ENCODE measurements around the gene PIGQ.

Gene PIGQ

DNA sequence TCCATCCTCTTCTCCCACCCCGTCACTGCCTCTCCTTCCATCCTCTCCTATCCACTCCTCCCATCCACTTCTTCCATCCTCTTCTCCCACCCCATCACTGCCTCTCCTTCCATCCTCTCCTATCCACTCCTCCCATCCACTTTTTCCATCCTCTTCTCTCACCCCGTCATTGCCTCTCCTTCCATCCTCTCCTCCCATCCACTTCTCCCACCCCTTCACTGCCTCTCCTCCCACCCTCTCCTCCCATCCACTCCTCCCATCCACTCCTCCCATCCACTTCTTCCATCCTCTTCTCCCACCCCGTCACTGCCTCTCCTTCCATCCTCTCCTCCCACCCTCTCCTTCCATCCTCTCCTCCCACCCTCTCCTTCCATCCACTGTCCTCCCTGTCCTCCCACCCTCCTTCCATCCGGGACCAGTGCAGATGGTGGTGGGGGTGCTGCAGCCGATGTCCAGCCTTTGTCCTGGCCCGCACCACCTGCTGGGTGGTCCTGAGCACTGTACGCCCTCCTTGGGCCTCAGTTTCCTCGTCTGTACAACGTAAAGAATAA lies 62.1 kb downstream of the PIGQ start:
- TF ChIP-seq, protein P1, sequence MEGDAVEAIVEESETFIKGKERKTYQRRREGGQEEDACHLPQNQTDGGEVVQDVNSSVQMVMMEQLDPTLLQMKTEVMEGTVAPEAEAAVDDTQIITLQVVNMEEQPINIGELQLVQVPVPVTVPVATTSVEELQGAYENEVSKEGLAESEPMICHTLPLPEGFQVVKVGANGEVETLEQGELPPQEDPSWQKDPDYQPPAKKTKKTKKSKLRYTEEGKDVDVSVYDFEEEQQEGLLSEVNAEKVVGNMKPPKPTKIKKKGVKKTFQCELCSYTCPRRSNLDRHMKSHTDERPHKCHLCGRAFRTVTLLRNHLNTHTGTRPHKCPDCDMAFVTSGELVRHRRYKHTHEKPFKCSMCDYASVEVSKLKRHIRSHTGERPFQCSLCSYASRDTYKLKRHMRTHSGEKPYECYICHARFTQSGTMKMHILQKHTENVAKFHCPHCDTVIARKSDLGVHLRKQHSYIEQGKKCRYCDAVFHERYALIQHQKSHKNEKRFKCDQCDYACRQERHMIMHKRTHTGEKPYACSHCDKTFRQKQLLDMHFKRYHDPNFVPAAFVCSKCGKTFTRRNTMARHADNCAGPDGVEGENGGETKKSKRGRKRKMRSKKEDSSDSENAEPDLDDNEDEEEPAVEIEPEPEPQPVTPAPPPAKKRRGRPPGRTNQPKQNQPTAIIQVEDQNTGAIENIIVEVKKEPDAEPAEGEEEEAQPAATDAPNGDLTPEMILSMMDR (IDR thresholded peaks at IDR 0.05; ENCODE audit: control insufficient read depth, extremely low read depth, insufficient read depth): no peak
- no peak overlapping the region for H3K4me3 ChIP-seq (ENCODE audit: low read depth, low read length)
- no peak for DNase-seq (ENCODE audit: low read depth)

DNA sequence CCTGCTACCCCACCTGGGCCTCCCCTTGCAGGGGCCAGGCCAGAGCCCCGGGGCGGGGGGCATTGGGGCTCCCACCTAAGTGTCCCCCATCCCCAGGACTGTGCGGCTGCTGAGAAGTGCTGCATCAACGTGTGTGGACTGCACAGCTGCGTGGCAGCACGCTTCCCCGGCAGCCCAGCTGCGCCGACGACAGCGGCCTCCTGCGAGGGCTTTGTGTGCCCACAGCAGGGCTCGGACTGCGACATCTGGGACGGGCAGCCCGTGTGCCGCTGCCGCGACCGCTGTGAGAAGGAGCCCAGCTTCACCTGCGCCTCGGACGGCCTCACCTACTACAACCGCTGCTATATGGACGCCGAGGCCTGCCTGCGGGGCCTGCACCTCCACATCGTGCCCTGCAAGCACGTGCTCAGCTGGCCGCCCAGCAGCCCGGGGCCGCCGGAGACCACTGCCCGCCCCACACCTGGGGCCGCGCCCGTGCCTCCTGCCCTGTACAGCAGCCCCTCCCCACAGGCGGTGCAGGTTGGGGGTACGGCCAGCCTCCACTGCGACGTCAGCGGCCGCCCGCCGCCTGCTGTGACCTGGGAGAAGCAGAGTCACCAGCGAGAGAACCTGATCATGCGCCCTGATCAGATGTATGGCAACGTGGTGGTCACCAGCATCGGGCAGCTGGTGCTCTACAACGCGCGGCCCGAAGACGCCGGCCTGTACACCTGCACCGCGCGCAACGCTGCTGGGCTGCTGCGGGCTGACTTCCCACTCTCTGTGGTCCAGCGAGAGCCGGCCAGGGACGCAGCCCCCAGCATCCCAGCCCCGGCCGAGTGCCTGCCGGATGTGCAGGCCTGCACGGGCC lies 62.9 kb downstream of the PIGQ start:
- TF ChIP-seq, protein P1 (IDR thresholded peaks at IDR 0.05; ENCODE audit: control insufficient read depth, extremely low read depth, insufficient read depth): no peak
- no peak overlapping the region for H3K4me3 ChIP-seq (ENCODE audit: low read depth, low read length)
- DNase-seq (ENCODE audit: low read depth): no peak

DNA sequence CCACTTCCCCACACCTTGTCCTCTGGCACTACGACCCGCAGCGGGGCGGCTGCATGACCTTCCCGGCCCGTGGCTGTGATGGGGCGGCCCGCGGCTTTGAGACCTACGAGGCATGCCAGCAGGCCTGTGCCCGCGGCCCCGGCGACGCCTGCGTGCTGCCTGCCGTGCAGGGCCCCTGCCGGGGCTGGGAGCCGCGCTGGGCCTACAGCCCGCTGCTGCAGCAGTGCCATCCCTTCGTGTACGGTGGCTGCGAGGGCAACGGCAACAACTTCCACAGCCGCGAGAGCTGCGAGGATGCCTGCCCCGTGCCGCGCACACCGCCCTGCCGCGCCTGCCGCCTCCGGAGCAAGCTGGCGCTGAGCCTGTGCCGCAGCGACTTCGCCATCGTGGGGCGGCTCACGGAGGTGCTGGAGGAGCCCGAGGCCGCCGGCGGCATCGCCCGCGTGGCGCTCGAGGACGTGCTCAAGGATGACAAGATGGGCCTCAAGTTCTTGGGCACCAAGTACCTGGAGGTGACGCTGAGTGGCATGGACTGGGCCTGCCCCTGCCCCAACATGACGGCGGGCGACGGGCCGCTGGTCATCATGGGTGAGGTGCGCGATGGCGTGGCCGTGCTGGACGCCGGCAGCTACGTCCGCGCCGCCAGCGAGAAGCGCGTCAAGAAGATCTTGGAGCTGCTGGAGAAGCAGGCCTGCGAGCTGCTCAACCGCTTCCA lies 63.7 kb downstream of the PIGQ start:
- TF ChIP-seq, protein P1 (IDR thresholded peaks at IDR 0.05; ENCODE audit: control insufficient read depth, extremely low read depth, insufficient read depth): no peak
- DNase-seq (ENCODE audit: low read depth): no peak
- no peak overlapping the region for H3K4me3 ChIP-seq (ENCODE audit: low read depth, low read length)

Data from LNCaP clone FGC (cell line).